Loucy (cell line): ENCODE results near the gene TOB2.

Source experiments
- H2AFZ ChIP-seq: fragments of 200-600 bp; sonication (generic); 2 replicates; pipeline ENCODE4 v1.6.0; 2016; ENCODE audit warnings: antibody characterized with exemption, mild to moderate bottlenecking, low read length, moderate library complexity
- H3F3A ChIP-seq: fragments of 200-600 bp; 2 replicates; pipeline ENCODE4 v1.6.0; 2016; ENCODE audit warnings: antibody characterized with exemption, low read depth, mild to moderate bottlenecking
- H3K27me3 ChIP-seq: fragments of 200-600 bp; sonication (generic); 2 replicates; pipeline ENCODE4 v1.6.1; 2014; ENCODE audit warnings: low read length, mild to moderate bottlenecking; ENCODE audit not compliant: insufficient read depth, poor library complexity, severe bottlenecking
- H3K36me3 ChIP-seq: fragments of 200-600 bp; sonication (generic); 2 replicates; pipeline ENCODE4 v1.6.1; 2016; ENCODE audit warnings: low read length; ENCODE audit not compliant: insufficient read depth
- H3K4me1 ChIP-seq: fragments of 200-600 bp; sonication (generic); 2 replicates; pipeline ENCODE4 v1.5.1; 2014; ENCODE audit warnings: low read length, mild to moderate bottlenecking; ENCODE audit not compliant: insufficient read depth, poor library complexity, severe bottlenecking
- H3K4me2 ChIP-seq: fragments of 200-600 bp; sonication (generic); 2 replicates; pipeline ENCODE4 v1.6.0; 2014; ENCODE audit warnings: antibody characterized with exemption, low read length, low read depth, mild to moderate bottlenecking; ENCODE audit not compliant: poor library complexity, severe bottlenecking
- H3K4me3 ChIP-seq: fragments of 200-600 bp; sonication (generic); 2 replicates; pipeline ENCODE4 v1.5.1; 2014; ENCODE audit warnings: low read length, mild to moderate bottlenecking, mixed read lengths; ENCODE audit not compliant: poor library complexity, severe bottlenecking
- H3K79me2 ChIP-seq: fragments of 200-600 bp; sonication (generic); 2 replicates; pipeline ENCODE4 v1.6.1; 2014; ENCODE audit warnings: low read length; ENCODE audit not compliant: insufficient read depth
- H3K9ac ChIP-seq: fragments of 200-600 bp; sonication (generic); 2 replicates; pipeline ENCODE4 v1.6.0; 2014; ENCODE audit warnings: mild to moderate bottlenecking, low read depth, low read length, moderate library complexity; ENCODE audit not compliant: poor library complexity, severe bottlenecking
- H3K9me2 ChIP-seq: fragments of 200-600 bp; sonication (generic); replicated peaks from 2 replicates; pipeline ENCODE4 v1.6.1; 2016; ENCODE audit warnings: low read depth, low read length, mixed read lengths
- H3K9me3 ChIP-seq: fragments of 200-600 bp; sonication (generic); 2 replicates; pipeline ENCODE4 v1.6.1; 2014; ENCODE audit warnings: mild to moderate bottlenecking, antibody characterized with exemption, low read length, low read depth; ENCODE audit not compliant: insufficient read depth
- H4K20me1 ChIP-seq: fragments of 200-600 bp; sonication (generic); 2 replicates; pipeline ENCODE4 v1.6.0; 2014; ENCODE audit warnings: antibody characterized with exemption, low read length, mild to moderate bottlenecking; ENCODE audit not compliant: insufficient read depth, poor library complexity, severe bottlenecking
- CTCF ChIP-seq: fragments of 200-600 bp; sonication (generic); conservative IDR thresholded peaks from 2 replicates; pipeline ENCODE4 v1.5.1; 2014; ENCODE audit warnings: mild to moderate bottlenecking, antibody characterized with exemption, low read length
- EZH2phosphoT487 ChIP-seq: fragments of 200-600 bp; IDR thresholded peaks from 2 replicates; pipeline ENCODE4 v1.6.1; 2018; ENCODE audit warnings: antibody characterized with exemption, mild to moderate bottlenecking, moderate library complexity, borderline replicate concordance

TOB2 gene

GRCh38 chr22:41480397-41480735 lies 33.8 kb upstream of the TOB2 start:
- H3K4me1 ChIP-seq = no peaks in the 10 kb centered on the region
- peaks cover 79% of the 10 kb centered on the region for H3K79me2 ChIP-seq

GRCh38 chr22:41479671-41480396 lies 33.2 kb upstream of the TOB2 start:
- Histone ChIP-seq H3K9ac (no peak overlapping the region), H3K79me2 (peaks cover 83% of the 10 kb centered on the region), H3K36me3 (no peaks in the 10 kb centered on the region), H3K4me1 (no peaks in the 10 kb centered on the region), H2AFZ (no peak overlapping the region), H3K27me3 (no peaks in the 10 kb centered on the region), H3F3A (no peaks in the 10 kb centered on the region), H3K4me3 (no peak overlapping the region), H3K4me2 (no peak overlapping the region), H3K9me2 (no peaks in the 10 kb centered on the region), H4K20me1 (peaks cover 8% of the 10 kb centered on the region), H3K9me3 (no peaks in the 10 kb centered on the region)
- no peak for TF ChIP-seq EZH2phosphoT487

More at GRCh38 chr22:41480397-41480735, 33.8 kb upstream of the TOB2 start:
- H3K4me2 ChIP-seq = no peak overlapping the region
- no peaks in the 10 kb centered on the region for H3F3A ChIP-seq
- no peaks in the 10 kb centered on the region for H3K9me2 ChIP-seq
- H2AFZ ChIP-seq = no peak overlapping the region
- H4K20me1 ChIP-seq = peaks cover 8% of the 10 kb centered on the region
- no peak overlapping the region for H3K4me3 ChIP-seq
- H3K9ac ChIP-seq = no peak overlapping the region
- no peaks in the 10 kb centered on the region for H3K9me3 ChIP-seq
- TF ChIP-seq CTCF = no peak
- no peak for TF ChIP-seq EZH2phosphoT487
- H3K36me3 ChIP-seq = no peaks in the 10 kb centered on the region
- H3K27me3 ChIP-seq = no peaks in the 10 kb centered on the region

GRCh38 chr22:41478891-41479521 lies 32.4 kb upstream of the TOB2 start:
- Histone ChIP-seq H4K20me1 (peaks cover 8% of the 10 kb centered on the region), H3K4me1 (no peaks in the 10 kb centered on the region), H3K36me3 (no peaks in the 10 kb centered on the region), H3K79me2 (peaks cover 80% of the 10 kb centered on the region), H2AFZ (no peak overlapping the region), H3K4me3 (no peak overlapping the region), H3K9me2 (no peaks in the 10 kb centered on the region), H3K9me3 (no peaks in the 10 kb centered on the region), H3F3A (no peaks in the 10 kb centered on the region), H3K27me3 (no peaks in the 10 kb centered on the region), H3K9ac (no peak overlapping the region), H3K4me2 (no peak overlapping the region)
- TF ChIP-seq CTCF = no peak
- no peak for TF ChIP-seq EZH2phosphoT487
